ENCODE measurements around the gene CHRNA9.

Gene CHRNA9

GRCh38 chr4:40337051-40337450, 1.9 kb downstream of the CHRNA9 start:
- DNase-seq (ENCODE audit: low spot score): no peak
- TF ChIP-seq, protein P1, sequence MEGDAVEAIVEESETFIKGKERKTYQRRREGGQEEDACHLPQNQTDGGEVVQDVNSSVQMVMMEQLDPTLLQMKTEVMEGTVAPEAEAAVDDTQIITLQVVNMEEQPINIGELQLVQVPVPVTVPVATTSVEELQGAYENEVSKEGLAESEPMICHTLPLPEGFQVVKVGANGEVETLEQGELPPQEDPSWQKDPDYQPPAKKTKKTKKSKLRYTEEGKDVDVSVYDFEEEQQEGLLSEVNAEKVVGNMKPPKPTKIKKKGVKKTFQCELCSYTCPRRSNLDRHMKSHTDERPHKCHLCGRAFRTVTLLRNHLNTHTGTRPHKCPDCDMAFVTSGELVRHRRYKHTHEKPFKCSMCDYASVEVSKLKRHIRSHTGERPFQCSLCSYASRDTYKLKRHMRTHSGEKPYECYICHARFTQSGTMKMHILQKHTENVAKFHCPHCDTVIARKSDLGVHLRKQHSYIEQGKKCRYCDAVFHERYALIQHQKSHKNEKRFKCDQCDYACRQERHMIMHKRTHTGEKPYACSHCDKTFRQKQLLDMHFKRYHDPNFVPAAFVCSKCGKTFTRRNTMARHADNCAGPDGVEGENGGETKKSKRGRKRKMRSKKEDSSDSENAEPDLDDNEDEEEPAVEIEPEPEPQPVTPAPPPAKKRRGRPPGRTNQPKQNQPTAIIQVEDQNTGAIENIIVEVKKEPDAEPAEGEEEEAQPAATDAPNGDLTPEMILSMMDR (IDR thresholded peaks at IDR 0.05): no peak
- H3K27ac ChIP-seq: no peak overlapping the region
- H3K4me3 ChIP-seq: no peak overlapping the region

DNA sequence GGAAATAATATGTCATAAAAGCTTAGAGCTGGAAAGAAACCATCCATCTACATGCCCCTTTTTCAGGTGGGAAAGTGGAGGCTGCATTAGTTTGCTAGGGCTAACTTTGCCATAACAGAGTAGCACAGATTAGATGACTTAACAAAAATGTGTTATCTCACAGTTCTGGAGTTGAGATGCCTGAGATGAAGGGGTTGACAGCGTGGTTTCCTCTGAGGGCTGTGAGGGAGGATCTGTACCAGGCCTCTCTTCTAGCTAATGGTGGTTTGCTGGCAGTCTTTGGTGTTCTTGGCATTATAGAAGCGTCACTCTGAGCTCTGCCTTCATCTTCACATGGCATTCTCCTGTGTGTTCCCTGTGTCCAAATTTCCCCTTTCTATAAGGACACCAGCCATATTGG, 2.4 kb downstream of the CHRNA9 start:
- DNase-seq (ENCODE audit: low spot score): no peak
- TF ChIP-seq, protein P1 (IDR thresholded peaks at IDR 0.05): no peak
- no peak overlapping the region for H3K27ac ChIP-seq

GRCh38 chr4:40340030-40340429, 4.9 kb downstream of the CHRNA9 start:
- no peak overlapping the region for H3K27ac ChIP-seq
- no peak overlapping the region for H3K4me3 ChIP-seq
- no peak for DNase-seq (ENCODE audit: low spot score)
- TF ChIP-seq, protein P1 (IDR thresholded peaks at IDR 0.05): no peak

More for the DNA sequence above, 2.4 kb downstream of the CHRNA9 start:
- H3K4me3 ChIP-seq: no peak overlapping the region

DNA sequence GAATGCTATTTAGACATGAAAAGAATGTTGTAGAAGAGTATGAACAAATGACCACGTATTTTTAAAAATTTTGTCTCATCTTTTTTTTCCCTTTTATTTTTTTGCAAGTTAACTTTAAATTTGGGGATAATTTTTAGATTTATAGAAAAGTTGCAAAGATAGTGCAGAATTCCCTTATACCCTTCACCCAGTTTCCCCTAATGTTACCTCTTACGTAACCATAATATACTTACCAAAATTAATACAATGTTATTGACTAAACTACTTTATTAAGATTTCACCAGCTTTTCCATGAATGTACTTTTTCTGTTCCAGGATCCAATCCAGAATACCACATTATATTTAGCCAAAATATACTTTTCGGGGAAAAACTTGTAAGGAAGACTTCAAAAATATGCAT, 12.3 kb downstream of the CHRNA9 start:
- DNase-seq (ENCODE audit: low spot score): no peak
- no peak overlapping the region for H3K4me3 ChIP-seq
- H3K27ac ChIP-seq: no peak overlapping the region
- TF ChIP-seq, protein P1 (IDR thresholded peaks at IDR 0.05): no peak

DNA sequence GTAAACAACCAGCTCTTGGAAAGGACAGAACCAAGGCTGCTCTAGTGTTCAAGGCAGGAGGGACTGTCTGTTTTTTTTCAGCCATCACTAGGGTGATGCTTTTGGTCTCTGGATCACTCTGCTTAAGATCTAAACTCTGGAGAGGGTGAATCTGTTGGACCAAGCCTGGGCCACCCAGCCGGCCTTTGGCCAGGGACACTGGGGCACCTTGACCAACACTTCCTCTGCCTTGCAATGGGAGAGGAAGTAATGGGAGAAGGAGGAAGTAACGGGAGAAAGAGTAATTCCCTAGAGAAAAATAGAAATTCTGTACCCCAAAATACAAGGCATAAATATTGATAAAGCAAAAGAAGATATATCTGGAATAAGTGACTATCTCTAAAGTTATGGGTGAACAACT, 12.9 kb downstream of the CHRNA9 start:
- H3K27ac ChIP-seq: no peak overlapping the region
- TF ChIP-seq, protein P1 (IDR thresholded peaks at IDR 0.05): no peak
- H3K4me3 ChIP-seq: no peak overlapping the region
- no peak for DNase-seq (ENCODE audit: low spot score)

GRCh38 chr4:40349561-40350198, 14.5 kb downstream of the CHRNA9 start:
- TF ChIP-seq, protein P1 (IDR thresholded peaks at IDR 0.05): no peak
- H3K4me3 ChIP-seq: no peak overlapping the region
- DNase-seq (ENCODE audit: low spot score): no peak
- H3K27ac ChIP-seq: no peak overlapping the region

- TF ChIP-seq, protein P1 (IDR thresholded peaks at IDR 0.05): no peak
- DNase-seq (ENCODE audit: low spot score): no peak
- H3K4me3 ChIP-seq: no peak overlapping the region
- H3K27ac ChIP-seq: no peak overlapping the region
Observed at GRCh38 chr4:40350627-40351227, 15.6 kb downstream of the CHRNA9 start.
